Activated effector memory CD4-positive, alpha-beta T cell treated with anti-CD3 and anti-CD28 coated beads, Interleukin-2, amount 50 U/mL, for 16 hours (primary cell): Measurements from ENCODE around the gene TRIP11.
"Not testable (repeated sequence)": the region's sequence is repeated elsewhere in the genome, so short reads cannot be mapped to it uniquely, and the experiment has no call there.

ENCODE experiments used
- DNase-seq: peaks from one replicate; pipeline ENCODE4 v3.0.0-alpha.2; 2020

TRIP11 gene

DNA sequence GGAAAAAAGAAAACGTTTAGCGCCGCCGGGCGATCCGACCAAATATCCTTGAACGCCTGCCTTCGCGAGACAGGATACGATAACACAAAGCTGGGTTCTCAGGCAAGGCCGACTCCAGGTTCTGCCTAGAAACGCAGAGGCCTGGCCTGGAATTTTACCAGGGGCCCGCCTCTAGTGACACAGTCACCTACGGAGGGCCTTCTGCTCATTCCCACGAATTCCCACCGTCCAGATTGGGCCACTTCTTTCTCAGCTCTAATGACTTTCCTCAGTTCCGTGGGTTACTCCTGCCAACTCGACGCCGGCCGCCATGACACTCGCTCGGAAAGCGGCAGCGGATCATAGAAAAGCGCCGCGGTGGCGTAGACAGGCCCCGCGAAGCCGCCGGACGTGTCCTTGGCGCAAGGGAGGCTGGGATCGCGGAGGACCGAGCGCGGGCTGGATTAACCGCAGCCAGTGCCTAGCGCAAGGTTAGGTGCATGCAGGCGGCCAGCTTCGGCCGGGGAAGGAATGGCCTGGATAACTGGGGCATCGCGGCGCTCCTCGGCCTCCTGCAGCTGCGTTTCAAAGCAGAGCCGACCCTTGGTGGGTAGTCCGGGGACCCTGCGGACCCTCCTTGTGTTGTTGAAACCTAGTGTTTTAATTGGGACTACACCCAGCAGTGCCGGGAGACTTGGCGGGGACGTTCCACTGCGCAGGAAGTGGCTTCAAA lies at the start of gene TRIP11:
TSS of gene TRIP11 (minus strand) at position 341 of the 712 bp plus-strand sequence. CDS start 374 bp downstream, outside the sequence.
- DNase-seq = peak; percentile 99

DNA sequence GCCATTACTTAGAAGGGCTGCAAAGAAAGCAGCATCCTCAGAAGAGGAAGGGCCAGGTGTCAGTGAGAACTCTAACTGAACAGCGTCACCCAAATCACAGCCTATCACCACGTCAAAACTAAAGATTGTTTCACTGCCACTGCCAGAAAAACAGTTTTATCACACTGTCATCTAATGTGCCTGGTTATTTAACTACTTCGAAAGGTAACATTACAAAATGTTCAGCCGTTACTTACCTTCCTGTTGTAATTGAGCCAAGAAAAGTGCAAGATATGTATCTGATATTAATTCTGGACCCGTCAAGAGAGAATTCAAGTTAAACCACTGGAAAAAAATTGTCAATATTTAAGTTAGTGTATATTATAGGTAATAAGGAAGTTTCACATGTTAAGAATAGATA lies 48.6 kb upstream of the TRIP11 start:
- DNase-seq = no peak

GRCh38 chr14:92074555-92074954 lies 34.7 kb upstream of the TRIP11 start:
- DNase-seq = no peak

GRCh38 chr14:92058006-92058917 lies 18.4 kb upstream of the TRIP11 start:
- no peak for DNase-seq

DNA sequence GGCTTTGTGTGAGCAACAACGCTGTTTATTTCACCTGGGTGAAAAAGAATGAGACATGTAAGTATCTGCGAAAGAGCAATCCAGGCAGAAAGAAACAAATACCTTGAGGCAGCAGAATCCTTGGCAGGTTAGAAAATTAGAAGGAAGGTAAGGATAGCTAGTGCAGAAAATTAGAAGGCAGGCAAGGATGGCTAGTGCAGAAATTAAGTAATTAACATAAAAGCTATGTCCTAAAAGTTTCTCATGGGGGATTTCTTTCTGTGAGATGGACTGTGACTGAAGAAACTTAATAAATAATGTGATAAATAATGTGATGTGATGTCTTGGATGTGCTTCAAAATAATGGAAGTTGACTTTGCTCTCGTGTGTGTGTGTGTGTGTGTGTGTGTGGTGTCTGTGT lies 9.9 kb upstream of the TRIP11 start:
- DNase-seq = no peak

GRCh38 chr14:92049221-92049620 lies 9.4 kb upstream of the TRIP11 start:
- not testable (repeated sequence) for DNase-seq

DNA sequence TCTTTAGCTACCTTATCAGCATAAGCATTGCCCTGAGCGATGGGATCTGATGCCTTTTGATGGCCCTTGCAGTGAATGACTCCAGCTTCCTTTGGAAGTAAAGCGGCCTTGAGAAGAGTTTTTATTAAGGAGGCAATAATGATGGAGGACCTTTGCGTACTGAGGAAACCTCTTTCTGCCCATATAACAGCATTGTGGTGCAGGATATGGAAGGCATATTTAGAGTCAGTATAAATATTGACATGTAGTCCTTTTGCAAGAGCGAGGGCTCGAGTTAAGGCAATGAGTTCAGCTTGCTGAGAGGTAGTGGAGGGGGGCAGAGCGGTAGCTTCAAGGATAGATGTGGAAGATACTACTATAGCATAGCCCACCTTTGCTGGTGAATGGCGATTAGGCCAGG lies 6.0 kb upstream of the TRIP11 start:
- DNase-seq = not testable (repeated sequence)

- not testable (repeated sequence) for DNase-seq
Observed at GRCh38 chr14:92041766-92042165, 1.9 kb upstream of the TRIP11 start.

DNA sequence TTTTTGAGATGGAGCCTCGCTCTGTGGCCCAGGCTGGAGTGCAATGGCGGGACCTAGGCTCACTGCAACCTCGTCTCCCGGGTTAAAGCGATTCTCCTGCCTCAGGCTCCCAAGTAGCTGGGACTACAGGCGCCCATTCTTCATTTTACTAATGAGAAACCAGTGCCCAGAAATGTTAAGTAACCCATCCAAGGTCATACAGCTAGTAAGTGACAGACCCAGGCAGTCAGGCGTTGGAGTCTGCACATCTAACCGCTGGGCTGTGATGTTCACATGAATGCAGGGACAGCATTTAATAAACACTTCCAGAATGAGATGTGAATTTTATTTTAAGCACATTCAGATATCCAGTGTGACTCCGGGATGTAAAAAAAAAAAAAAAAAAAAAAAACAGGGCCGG lies 1.3 kb upstream of the TRIP11 start:
- no peak for DNase-seq

- no peak for DNase-seq
Observed at GRCh38 chr14:92040431-92041051, 682 bp upstream of the TRIP11 start.

DNA sequence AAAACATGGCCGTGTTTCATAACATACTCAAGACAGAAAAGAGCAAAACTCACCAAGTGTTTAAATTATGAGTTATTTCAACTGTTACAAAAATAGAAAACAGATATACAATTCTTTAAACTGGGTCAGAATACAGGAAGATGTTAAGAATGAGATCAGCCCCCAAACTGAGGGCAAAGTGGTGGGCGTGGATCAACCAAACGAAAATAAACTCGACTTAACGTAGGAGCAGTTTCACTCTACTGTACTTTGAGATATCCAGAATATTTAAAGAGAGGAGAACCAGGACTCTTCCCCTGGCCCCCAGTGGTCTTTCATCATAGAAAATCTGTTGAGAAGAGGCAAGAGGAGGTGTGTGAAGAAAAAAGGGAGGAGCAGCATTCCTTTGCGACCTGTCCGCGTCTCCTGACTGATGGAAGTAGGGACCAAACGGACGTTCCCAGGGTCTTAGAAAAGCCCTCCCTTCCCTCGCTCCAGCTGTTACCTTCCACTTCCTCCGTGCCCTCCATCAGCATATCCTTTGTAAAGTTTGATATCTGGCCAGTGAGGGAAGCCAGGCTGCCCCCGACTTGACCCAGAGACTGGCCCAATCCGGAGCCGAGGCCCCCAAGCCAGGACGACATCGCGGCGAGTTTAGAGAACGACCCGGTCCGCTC lies 668 bp downstream of the TRIP11 start:
- peak; percentile 68 for DNase-seq

- DNase-seq = no peak
Observed at GRCh38 chr14:92037989-92038388, 1.9 kb downstream of the TRIP11 start.

DNA sequence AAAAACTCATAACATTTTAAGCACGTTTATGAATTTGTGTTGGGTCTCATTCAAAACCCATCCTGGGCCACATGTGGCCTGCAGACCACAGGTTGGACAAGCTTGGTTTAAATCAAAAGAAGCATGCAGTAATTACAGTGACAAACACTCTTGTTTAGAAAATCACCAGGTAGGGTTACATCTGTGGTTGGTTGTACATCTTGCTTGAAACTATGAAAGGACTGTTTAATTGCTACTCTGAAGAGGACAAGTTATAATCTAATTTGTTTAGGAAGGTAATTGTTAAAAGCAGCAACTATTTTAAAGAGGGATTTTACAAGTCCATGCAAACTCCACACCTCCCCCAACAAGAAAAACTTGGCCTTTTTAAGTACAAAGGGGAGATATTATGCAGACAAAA lies 4.0 kb downstream of the TRIP11 start:
- DNase-seq = no peak

- no peak for DNase-seq
Observed at GRCh38 chr14:92033906-92034687, 5.8 kb downstream of the TRIP11 start.

DNA sequence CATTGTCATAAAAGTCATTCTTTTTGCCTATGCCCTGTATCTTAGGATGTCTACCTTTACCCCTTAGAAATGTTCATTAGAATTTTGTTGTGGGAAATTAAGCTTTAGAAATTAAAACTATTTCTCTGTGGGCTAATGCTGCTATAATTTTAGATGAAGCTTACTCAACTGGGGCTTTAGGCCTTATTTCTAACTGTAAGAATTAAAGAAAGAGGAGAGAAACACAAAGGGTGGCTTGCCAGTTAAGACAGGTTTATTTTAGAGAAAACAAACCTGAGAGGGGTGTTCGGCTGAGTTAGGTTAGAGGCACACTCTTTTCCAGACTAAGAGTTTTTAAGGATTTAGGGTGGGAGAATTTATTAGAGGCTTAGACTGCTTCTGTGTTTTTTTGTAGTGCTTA lies 6.4 kb downstream of the TRIP11 start:
- DNase-seq = no peak

DNA sequence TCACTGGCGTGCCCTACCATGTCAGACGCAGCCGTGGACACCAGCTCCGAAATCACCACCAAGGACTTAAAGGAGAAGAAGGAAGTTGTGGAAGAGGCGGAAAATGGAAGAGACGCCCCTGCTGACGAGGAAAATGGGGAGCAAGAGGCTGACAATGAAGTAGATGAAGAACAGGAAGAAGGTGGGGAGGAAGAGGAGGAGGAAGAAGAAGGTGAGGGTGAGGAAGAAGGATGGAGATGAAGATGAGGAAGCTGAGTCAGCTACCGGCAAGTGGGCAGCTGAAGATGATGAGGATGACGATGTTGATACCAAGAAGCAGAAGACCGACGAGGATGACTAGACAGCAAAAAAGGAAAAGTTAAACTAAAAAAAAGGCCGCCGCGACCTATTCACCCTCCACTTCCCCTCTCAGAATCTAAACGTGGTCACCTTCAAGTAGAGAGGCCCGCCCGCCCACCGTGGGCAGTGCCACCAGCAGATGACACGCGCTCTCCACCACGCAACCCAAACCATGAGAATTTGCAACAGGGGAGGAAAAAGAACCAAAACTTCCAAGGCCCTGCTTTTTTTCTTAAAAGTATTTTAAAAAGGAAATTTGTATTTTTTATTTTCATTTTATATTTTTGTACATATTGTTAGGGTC lies 13.2 kb downstream of the TRIP11 start:
- DNase-seq = no peak

- no peak for DNase-seq
Observed at GRCh38 chr14:92022036-92022435, 17.8 kb downstream of the TRIP11 start.

- no peak for DNase-seq
Observed at GRCh38 chr14:92021523-92021922, 18.3 kb downstream of the TRIP11 start.

DNA sequence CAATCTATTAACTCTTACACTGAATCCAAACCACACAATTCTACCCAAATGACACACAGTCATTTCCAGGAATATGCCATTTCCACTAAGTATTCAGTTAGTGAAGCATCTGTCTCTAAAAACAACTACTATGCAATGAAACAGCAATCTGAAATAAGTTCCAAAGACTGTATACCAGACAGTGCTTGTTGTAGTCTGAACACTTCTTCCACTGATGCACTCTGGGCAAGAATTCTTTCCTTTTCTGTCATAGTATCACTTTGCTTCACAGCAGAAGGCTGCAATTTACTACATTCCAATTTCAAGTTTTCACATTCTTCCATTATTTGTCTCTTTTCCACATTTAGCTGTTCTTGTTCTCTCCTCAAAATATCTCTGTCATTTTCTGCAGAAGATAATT lies 25.8 kb downstream of the TRIP11 start:
- no peak for DNase-seq

DNA sequence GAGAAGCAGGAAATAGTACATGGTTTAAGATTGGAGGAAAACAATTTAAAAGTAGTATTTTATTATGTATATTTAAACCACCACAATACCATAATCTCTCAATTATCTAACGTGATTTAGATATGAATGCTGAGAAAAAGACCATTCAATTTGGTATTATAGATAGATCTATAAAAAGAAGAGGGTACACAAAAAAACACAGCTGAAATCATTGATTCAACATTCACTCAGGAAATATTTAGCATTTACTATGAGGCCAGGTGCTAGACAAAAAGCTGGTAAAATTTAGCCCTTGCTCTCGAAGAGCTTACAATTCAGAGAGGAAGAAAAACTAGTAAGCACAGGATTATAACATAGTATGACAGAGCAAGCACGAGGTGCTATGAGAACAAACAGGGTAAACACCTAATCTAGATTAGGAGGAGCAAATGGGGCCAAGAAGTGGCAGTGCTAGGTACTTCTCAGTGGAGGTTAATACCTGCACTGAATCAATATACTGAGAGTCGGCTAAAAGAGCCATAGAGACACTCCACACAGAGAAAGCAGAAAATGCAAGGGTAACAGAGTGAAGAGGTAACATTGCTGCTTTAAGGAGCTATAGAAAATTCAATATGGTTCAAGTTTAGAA lies 27.6 kb downstream of the TRIP11 start:
- no peak for DNase-seq

GRCh38 chr14:92010644-92011043 lies 29.2 kb downstream of the TRIP11 start:
- no peak for DNase-seq
